ENCODE results near the gene ITGB4.

The ITGB4 gene

GRCh38 chr17:75751676-75752404 lies 30.6 kb downstream of the ITGB4 start:
- Histone ChIP-seq H3K27me3 (ENCODE audit: insufficient read depth, poor library complexity, severe bottlenecking) (no peaks in the 10 kb centered on the region), H3K27ac (replicated peaks) (no peak overlapping the region), H3K4me3 (replicated peaks; ENCODE audit: insufficient read depth, low read length) (no peak overlapping the region)
- no peak for TF ChIP-seq POLR2AphosphoS5 (IDR thresholded peaks at IDR 0.05; ENCODE audit: low read depth)
- no peak for TF ChIP-seq CTCF (IDR thresholded peaks at IDR 0.05; ENCODE audit: insufficient read depth, low read length)
- TF ChIP-seq REST (IDR thresholded peaks at IDR 0.05; ENCODE audit: insufficient replicate concordance, low read depth), result no peak
- TF ChIP-seq SPI1 (IDR thresholded peaks at IDR 0.05; ENCODE audit: borderline replicate concordance, low read depth), result no peak
- no peak for TF ChIP-seq GABPA (IDR thresholded peaks at IDR 0.05; ENCODE audit: low read depth)
- no peak for DNase-seq (ENCODE audit: low read depth in 1 of 2, low spot score in 1 of 2)

- H3K27ac ChIP-seq (replicated peaks), result no peak overlapping the region
- no peak overlapping the region for H3K4me3 ChIP-seq (replicated peaks; ENCODE audit: insufficient read depth, low read length)
- TF ChIP-seq GABPA (IDR thresholded peaks at IDR 0.05; ENCODE audit: low read depth), result no peak
- no peak for TF ChIP-seq SPI1 (IDR thresholded peaks at IDR 0.05; ENCODE audit: borderline replicate concordance, low read depth)
- TF ChIP-seq POLR2AphosphoS5 (IDR thresholded peaks at IDR 0.05; ENCODE audit: low read depth), result no peak
- TF ChIP-seq REST (IDR thresholded peaks at IDR 0.05; ENCODE audit: insufficient replicate concordance, low read depth), result no peak
- TF ChIP-seq CTCF (IDR thresholded peaks at IDR 0.05; ENCODE audit: insufficient read depth, low read length), result no peak
- DNase-seq (ENCODE audit: low read depth in 1 of 2, low spot score in 1 of 2), result no peak
- no peaks in the 10 kb centered on the region for H3K27me3 ChIP-seq (ENCODE audit: insufficient read depth, poor library complexity, severe bottlenecking)
These were observed 31.1 kb downstream of the ITGB4 start for GRCh38 chr17:75752405-75752709.

GRCh38 chr17:75752802-75753513 lies 31.7 kb downstream of the ITGB4 start:
- Histone ChIP-seq H3K27ac (replicated peaks) (no peak overlapping the region), H3K4me3 (replicated peaks; ENCODE audit: insufficient read depth, low read length) (peak overlapping the region; percentile 52), H3K27me3 (ENCODE audit: insufficient read depth, poor library complexity, severe bottlenecking) (no peaks in the 10 kb centered on the region)
- DNase-seq (ENCODE audit: low read depth in 1 of 2, low spot score in 1 of 2), result no peak
- TF ChIP-seq POLR2AphosphoS5 (IDR thresholded peaks at IDR 0.05; ENCODE audit: low read depth) (no peak), GABPA (IDR thresholded peaks at IDR 0.05; ENCODE audit: low read depth) (no peak), SPI1 (IDR thresholded peaks at IDR 0.05; ENCODE audit: borderline replicate concordance, low read depth) (no peak), CTCF (IDR thresholded peaks at IDR 0.05; ENCODE audit: insufficient read depth, low read length) (no peak), REST (IDR thresholded peaks at IDR 0.05; ENCODE audit: insufficient replicate concordance, low read depth) (no peak)

All from HL-60 (cell line).